ENCODE data around the gene OSBPL2.

The OSBPL2 gene

DNA sequence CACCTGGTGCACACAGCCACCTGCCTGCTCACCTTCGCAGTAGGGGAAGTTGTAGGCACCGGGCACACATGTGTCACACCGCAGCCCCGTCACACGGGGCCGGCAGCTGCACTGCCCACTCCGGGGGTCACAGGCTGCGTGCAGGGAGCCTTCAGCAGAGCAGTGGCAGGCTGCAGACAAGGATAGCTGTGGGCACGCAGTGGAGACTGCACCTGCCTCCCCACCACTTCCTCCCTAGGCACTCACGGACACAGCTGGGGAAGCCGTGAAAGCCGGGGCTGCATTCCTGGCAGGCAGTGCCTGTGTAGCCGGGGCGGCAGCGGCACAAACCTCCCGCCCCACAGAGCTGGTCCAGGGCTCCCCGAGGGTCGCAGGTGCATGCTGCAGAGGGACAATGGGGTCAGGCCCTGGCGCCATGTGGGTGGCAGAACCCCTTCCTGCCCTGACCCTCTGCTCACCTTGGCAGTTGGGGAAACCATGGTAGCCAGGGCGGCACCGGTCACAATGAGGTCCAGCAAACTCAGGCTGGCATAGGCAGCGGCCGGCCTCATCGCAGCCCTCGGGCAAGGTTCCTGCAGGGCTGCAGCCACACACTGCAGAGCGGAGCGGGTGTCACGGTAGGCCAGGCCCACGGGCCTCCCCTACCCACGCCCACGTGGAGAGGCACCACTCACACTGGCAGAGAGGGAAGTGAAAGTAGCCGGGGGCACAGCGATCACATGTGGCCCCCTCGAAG, 99.4 kb downstream of the OSBPL2 start:
- H3K4me3 ChIP-seq (ENCODE audit: low read length) = no peak overlapping the region
- TF ChIP-seq, protein P1, sequence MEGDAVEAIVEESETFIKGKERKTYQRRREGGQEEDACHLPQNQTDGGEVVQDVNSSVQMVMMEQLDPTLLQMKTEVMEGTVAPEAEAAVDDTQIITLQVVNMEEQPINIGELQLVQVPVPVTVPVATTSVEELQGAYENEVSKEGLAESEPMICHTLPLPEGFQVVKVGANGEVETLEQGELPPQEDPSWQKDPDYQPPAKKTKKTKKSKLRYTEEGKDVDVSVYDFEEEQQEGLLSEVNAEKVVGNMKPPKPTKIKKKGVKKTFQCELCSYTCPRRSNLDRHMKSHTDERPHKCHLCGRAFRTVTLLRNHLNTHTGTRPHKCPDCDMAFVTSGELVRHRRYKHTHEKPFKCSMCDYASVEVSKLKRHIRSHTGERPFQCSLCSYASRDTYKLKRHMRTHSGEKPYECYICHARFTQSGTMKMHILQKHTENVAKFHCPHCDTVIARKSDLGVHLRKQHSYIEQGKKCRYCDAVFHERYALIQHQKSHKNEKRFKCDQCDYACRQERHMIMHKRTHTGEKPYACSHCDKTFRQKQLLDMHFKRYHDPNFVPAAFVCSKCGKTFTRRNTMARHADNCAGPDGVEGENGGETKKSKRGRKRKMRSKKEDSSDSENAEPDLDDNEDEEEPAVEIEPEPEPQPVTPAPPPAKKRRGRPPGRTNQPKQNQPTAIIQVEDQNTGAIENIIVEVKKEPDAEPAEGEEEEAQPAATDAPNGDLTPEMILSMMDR (conservative IDR thresholded peaks at IDR 0.05; ENCODE audit: low read depth, low read length) = no peak
- DNase-seq (ENCODE audit: low read depth) = no peak

DNA sequence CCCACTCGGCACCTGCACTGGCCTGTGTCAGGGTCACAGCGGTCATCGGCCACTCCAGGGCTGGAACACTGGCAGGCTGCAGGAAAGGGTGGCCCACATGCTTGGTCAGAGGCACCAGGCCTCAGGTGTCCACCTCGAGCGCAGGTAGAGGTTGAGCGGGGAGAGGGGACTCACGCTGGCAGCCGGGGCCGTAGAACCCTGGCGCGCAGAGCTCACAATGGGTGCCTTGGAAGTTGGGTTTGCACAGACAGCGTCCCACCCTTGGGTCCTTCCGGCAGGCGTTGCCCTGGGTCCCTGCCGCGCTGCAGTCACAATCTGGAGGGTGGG, 99.9 kb downstream of the OSBPL2 start:
- no peak for DNase-seq (ENCODE audit: low read depth)
- no peak overlapping the region for H3K4me3 ChIP-seq (ENCODE audit: low read length)
- TF ChIP-seq, protein P1 (conservative IDR thresholded peaks at IDR 0.05; ENCODE audit: low read depth, low read length) = no peak

DNA sequence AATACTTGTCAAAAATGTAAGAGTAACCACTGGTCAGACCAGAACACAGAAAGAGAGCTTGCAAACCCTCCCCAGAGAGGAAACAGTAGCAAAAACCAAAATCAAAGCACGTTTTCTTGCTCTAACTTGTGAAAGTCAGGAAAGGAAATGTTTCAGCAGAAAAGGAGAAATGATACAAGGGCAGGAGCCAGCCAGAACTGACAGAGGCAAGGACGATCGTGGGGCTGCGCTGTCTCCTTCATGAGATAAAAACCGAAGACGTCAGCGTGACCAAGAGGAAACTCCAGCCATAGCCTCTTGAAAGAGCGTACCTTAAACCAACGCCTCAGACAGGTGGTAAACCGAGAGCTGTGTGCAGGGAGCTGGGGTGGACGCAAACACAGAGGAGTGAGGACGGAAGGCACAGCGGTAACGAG, 101.3 kb downstream of the OSBPL2 start:
- DNase-seq (ENCODE audit: low read depth) = no peak
- H3K4me3 ChIP-seq (ENCODE audit: low read length) = no peak overlapping the region
- TF ChIP-seq, protein P1 (conservative IDR thresholded peaks at IDR 0.05; ENCODE audit: low read depth, low read length) = no peak

DNA sequence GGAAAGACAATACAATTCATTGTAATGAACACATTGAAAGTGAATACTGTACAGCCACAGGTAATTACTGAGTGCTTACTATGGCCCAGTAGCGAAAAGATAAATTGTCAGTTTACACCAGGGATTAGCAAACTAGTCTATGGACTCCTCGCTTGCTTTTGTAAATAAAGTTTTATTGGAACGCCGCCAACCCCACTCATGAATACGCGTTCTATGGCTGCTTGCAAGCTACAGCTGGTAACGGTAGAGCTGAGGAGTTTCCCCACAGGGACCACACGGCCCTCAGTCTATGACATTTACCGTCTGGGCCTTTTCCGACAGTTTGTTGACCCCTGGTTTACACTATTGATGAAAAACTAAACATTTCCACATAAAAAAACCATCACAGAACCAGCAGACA, 104.6 kb downstream of the OSBPL2 start:
- DNase-seq (ENCODE audit: low read depth) = no peak
- TF ChIP-seq, protein P1 (conservative IDR thresholded peaks at IDR 0.05; ENCODE audit: low read depth, low read length) = no peak
- no peak overlapping the region for H3K4me3 ChIP-seq (ENCODE audit: low read length)

DNA sequence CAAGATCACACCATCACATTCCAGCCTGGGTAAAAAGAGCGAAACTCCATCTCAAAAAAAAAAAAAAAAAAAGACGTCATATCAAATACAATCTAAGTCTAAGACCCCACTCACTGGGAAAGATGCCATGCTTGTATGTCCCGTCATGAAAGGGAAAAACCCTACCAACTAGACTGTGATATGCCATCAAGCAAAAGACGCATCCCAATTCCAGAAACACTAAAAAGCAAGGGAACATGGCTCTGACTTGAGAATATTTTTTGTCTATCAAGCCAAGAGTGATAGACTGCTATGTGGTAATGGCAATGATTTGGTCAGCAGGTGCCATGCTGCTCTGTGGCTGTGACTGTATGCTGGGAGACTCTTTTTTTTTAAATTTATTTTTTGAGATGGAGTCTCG, 105.8 kb downstream of the OSBPL2 start:
- no peak for DNase-seq (ENCODE audit: low read depth)
- TF ChIP-seq, protein P1 (conservative IDR thresholded peaks at IDR 0.05; ENCODE audit: low read depth, low read length) = no peak
- no peak overlapping the region for H3K4me3 ChIP-seq (ENCODE audit: low read length)

DNA sequence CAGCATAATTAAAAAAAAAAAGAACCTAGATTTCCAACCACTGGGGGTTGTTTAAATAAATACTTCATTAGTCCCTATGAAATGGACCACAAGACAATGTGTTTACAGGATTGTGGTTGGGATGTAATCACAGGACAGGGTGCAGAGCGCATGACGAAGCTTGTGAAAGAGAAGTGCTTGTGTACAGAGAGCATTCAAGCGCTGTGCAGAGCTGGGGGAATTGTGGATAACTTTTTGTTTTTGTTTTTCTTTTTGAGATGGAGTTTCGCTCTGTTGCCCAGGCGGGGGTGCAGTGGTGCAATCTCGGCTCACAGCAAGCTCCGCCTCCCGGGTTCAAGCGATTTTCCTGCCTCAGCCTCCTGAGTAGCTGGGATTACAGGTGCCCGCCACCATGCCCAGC, 106.5 kb downstream of the OSBPL2 start:
- H3K4me3 ChIP-seq (ENCODE audit: low read length) = no peak overlapping the region
- no peak for DNase-seq (ENCODE audit: low read depth)
- TF ChIP-seq, protein P1 (conservative IDR thresholded peaks at IDR 0.05; ENCODE audit: low read depth, low read length) = no peak
